Activated CD8-positive, alpha-beta memory T cell treated with anti-CD3 and anti-CD28 coated beads, Interleukin-2, amount 50 U/mL, for 24 hours (primary cell): Measurements from ENCODE around the gene VSTM4.

ENCODE experiments used
- DNase-seq: peaks from one replicate; pipeline ENCODE4 v3.0.0-alpha.2; 2020; ENCODE audit errors: extremely low read depth

VSTM4 gene

GRCh38 chr10:49091450-49092210 is 23.7 kb downstream of the VSTM4 start:
- DNase-seq: no peak

GRCh38 chr10:49090696-49091380 is 24.5 kb downstream of the VSTM4 start:
- DNase-seq: no peak

GRCh38 chr10:49090189-49090575 is 25.1 kb downstream of the VSTM4 start:
- DNase-seq: no peak

GRCh38 chr10:49089557-49090188 is 25.6 kb downstream of the VSTM4 start:
- no peak for DNase-seq

- no peak for DNase-seq
Measured at GRCh38 chr10:49089152-49089551, 26.2 kb downstream of the VSTM4 start.

- no peak for DNase-seq
Measured at GRCh38 chr10:49086889-49087288, 28.4 kb downstream of the VSTM4 start.

- no peak for DNase-seq
Measured at GRCh38 chr10:49083261-49083660, 32.1 kb downstream of the VSTM4 start.

GRCh38 chr10:49082766-49083165 is 32.6 kb downstream of the VSTM4 start:
- no peak for DNase-seq

GRCh38 chr10:49081547-49082275 is 33.6 kb downstream of the VSTM4 start:
- no peak for DNase-seq

- DNase-seq: no peak
Measured at GRCh38 chr10:49080965-49081364, 34.4 kb downstream of the VSTM4 start.

- no peak for DNase-seq
Measured at GRCh38 chr10:49080071-49080470, 35.3 kb downstream of the VSTM4 start.

- DNase-seq: no peak
Measured at GRCh38 chr10:49079499-49079898, 35.8 kb downstream of the VSTM4 start.

- DNase-seq: no peak
Measured at GRCh38 chr10:49079072-49079471, 36.2 kb downstream of the VSTM4 start.

- DNase-seq: no peak
Measured at GRCh38 chr10:49078433-49078832, 36.9 kb downstream of the VSTM4 start.

- DNase-seq: no peak
Measured at GRCh38 chr10:49076741-49077521, 38.4 kb downstream of the VSTM4 start.

- DNase-seq: no peak
Measured at GRCh38 chr10:49076319-49076718, 39.0 kb downstream of the VSTM4 start.

- no peak for DNase-seq
Measured at GRCh38 chr10:49075743-49076142, 39.6 kb downstream of the VSTM4 start.

GRCh38 chr10:49074836-49075682 is 40.3 kb downstream of the VSTM4 start:
- no peak for DNase-seq

- DNase-seq: no peak
Measured at GRCh38 chr10:49072166-49072885, 43.0 kb downstream of the VSTM4 start.
